K562 (cell line): ENCODE data around the gene TEP1. TPM values are rescaled to one million over a fixed set of nuclear protein-coding genes. Genes with fewer than 3 reads are reported as not detected.

Source experiments
- ARHGAP35 ChIP-seq: fragments of 450-650 bp; IDR thresholded peaks from 2 replicates; pipeline ENCODE4 v1.6.1; 2018; ENCODE audit not compliant: partially characterized antibody
- ETS2 ChIP-seq: IDR thresholded peaks from 2 replicates; pipeline ENCODE4 v1.6.1; 2016; ENCODE audit warnings: borderline replicate concordance, missing genetic modification characterization, mild to moderate bottlenecking, moderate library complexity, missing compliant biosample characterization; ENCODE audit not compliant: poor library complexity, severe bottlenecking
- MBD1 ChIP-seq: fragments of 250-450 bp; sonication (Bioruptor Pico); IDR thresholded peaks from 2 replicates; pipeline ENCODE4 v1.8.0; 2022; ENCODE audit warnings: inconsistent platforms
- POLR2AphosphoS5 ChIP-seq: IDR thresholded peaks from 2 replicates; pipeline ENCODE4 v1.6.1; 2011; ENCODE audit warnings: mild to moderate bottlenecking, low read depth, low read length, moderate library complexity; ENCODE audit not compliant: control insufficient read depth, insufficient read depth
- PURB ChIP-seq: sonication (generic); formaldehyde crosslinking; IDR thresholded peaks from 2 replicates; pipeline ENCODE4 v1.9.0; 2021; ENCODE audit warnings: low read depth, mild to moderate bottlenecking, missing genetic modification reagents
- SPI1 ChIP-seq: IDR thresholded peaks from 2 replicates; pipeline ENCODE4 v1.6.1; 2011; ENCODE audit warnings: low read depth, low read length, control low read depth, borderline replicate concordance
- TAL1 ChIP-seq: fragments of 450-650 bp; IDR thresholded peaks from 2 replicates; pipeline ENCODE4 v1.6.1; 2016; ENCODE audit warnings: mild to moderate bottlenecking
- ZBTB12 ChIP-seq: fragments of 250-450 bp; sonication (Bioruptor Pico); IDR thresholded peaks from 2 replicates; pipeline ENCODE4 v1.4.0; 2020
- ZNF3 ChIP-seq: fragments of 250-450 bp; sonication (Bioruptor Pico); IDR thresholded peaks from 2 replicates; pipeline ENCODE4 v1.5.0; 2021; ENCODE audit warnings: mild to moderate bottlenecking, moderate library complexity
- ZNF586 ChIP-seq: fragments of 450-650 bp; formaldehyde crosslinking; conservative IDR thresholded peaks from 2 replicates; pipeline ENCODE4 v1.4.0; 2020; ENCODE audit warnings: mild to moderate bottlenecking, moderate library complexity
- polyA plus RNA-seq, 8 experiments: library from polyadenylated mRNA; depleted of rRNA in 4 of 8; stranded (reverse) in 5 of 8; unstranded in 3 of 8; fragments of >200 nt; fragmentation: Nextera tagmentation in 2 of 8; fragmentation: Illumina TruSeq in 1 of 8; extraction: Ambion mirVana in 2 of 8; extraction: Trizol in 1 of 8; gene quantifications; 2 replicates each; pipeline versions ENCODE4 v1.2.1 to v1.2.3, GENCODE V29; 2011 to 2014; ENCODE audit warnings: inconsistent platforms in 1 of 8, missing spikeins in 1 of 8
- total RNA-seq, 7 experiments: library from RNA; depleted of rRNA in 6 of 7; stranded (reverse); fragments of >200 nt in 6 of 7; fragmentation: Illumina TruSeq in 2 of 7; extraction: Trizol in 2 of 7; gene quantifications; 2 replicates each; pipeline versions ENCODE4 v1.2.1 to v1.2.3, GENCODE V29; 2011 to 2021; ENCODE audit warnings: low replicate concordance in 1 of 7
- TF ChIP-seq, protein P1 (sequence below): IDR thresholded peaks from 2 replicates; pipeline ENCODE4 v1.6.1; 2014; ENCODE audit warnings: antibody characterized with exemption
- TF ChIP-seq, protein P2 (sequence below): sonication (generic); formaldehyde crosslinking; IDR thresholded peaks from 2 replicates; pipeline ENCODE4 v1.9.0; 2022; ENCODE audit warnings: mild to moderate bottlenecking, missing genetic modification reagents
- TF ChIP-seq, protein P3 (sequence below): sonication (generic); formaldehyde crosslinking; IDR thresholded peaks from 2 replicates; pipeline ENCODE4 v1.8.1; 2023; ENCODE audit warnings: mild to moderate bottlenecking, missing genetic modification reagents
- TF ChIP-seq, protein P4 (sequence below): sonication (generic); formaldehyde crosslinking; IDR thresholded peaks from 2 replicates; pipeline ENCODE4 v1.8.1; 2023; ENCODE audit warnings: mild to moderate bottlenecking, missing genetic modification reagents, moderate library complexity
- TF ChIP-seq, protein P5 (sequence below), 2 experiments: fragments of 450-650 bp in 1 of 2; sonication (generic) in 1 of 2; formaldehyde crosslinking in 1 of 2; IDR thresholded peaks in 1 of 2; conservative IDR thresholded peaks in 1 of 2; 2 replicates each; pipeline versions ENCODE4 v1.6.1 to v1.8.1; 2016 to 2023; ENCODE audit warnings: mild to moderate bottlenecking in 2 of 2, moderate library complexity in 2 of 2, inconsistent platforms in 1 of 2, missing genetic modification reagents in 1 of 2

Gene TEP1
- total and polyA plus RNA-seq, 9 of the 15 experiments (the other 6 are each of a cell fraction or from before 2014, with no cell fraction given), result 1.0 to 12.2 (median 7.1) TPM

- TF ChIP-seq ZBTB12 (peak; percentile 85), POLR2AphosphoS5 (peak; percentile 94), SPI1 (no peak), ZNF3 (no peak), PURB (CRISPR knock-in tag) (no peak), TAL1 (no peak), ARHGAP35 (no peak), MBD1 (CRISPR knock-in tag) (no peak), ZNF586 (CRISPR knock-in tag) (no peak), ETS2 (no peak)
- TF ChIP-seq, protein P1, sequence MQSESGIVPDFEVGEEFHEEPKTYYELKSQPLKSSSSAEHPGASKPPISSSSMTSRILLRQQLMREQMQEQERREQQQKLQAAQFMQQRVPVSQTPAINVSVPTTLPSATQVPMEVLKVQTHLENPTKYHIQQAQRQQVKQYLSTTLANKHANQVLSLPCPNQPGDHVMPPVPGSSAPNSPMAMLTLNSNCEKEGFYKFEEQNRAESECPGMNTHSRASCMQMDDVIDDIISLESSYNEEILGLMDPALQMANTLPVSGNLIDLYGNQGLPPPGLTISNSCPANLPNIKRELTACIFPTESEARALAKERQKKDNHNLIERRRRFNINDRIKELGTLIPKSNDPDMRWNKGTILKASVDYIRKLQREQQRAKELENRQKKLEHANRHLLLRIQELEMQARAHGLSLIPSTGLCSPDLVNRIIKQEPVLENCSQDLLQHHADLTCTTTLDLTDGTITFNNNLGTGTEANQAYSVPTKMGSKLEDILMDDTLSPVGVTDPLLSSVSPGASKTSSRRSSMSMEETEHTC, result 0 out of 2 replicates have a peak, but pooled peaks have one; percentile 35
- TF ChIP-seq, protein P2, sequence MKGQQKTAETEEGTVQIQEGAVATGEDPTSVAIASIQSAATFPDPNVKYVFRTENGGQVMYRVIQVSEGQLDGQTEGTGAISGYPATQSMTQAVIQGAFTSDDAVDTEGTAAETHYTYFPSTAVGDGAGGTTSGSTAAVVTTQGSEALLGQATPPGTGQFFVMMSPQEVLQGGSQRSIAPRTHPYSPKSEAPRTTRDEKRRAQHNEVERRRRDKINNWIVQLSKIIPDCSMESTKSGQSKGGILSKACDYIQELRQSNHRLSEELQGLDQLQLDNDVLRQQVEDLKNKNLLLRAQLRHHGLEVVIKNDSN (CRISPR knock-in tag), result 0 out of 2 replicates have a peak, but pooled peaks have one; percentile 23
- TF ChIP-seq, protein P3, sequence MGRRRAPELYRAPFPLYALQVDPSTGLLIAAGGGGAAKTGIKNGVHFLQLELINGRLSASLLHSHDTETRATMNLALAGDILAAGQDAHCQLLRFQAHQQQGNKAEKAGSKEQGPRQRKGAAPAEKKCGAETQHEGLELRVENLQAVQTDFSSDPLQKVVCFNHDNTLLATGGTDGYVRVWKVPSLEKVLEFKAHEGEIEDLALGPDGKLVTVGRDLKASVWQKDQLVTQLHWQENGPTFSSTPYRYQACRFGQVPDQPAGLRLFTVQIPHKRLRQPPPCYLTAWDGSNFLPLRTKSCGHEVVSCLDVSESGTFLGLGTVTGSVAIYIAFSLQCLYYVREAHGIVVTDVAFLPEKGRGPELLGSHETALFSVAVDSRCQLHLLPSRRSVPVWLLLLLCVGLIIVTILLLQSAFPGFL (CRISPR knock-in tag), result no peak
- TF ChIP-seq, protein P4, sequence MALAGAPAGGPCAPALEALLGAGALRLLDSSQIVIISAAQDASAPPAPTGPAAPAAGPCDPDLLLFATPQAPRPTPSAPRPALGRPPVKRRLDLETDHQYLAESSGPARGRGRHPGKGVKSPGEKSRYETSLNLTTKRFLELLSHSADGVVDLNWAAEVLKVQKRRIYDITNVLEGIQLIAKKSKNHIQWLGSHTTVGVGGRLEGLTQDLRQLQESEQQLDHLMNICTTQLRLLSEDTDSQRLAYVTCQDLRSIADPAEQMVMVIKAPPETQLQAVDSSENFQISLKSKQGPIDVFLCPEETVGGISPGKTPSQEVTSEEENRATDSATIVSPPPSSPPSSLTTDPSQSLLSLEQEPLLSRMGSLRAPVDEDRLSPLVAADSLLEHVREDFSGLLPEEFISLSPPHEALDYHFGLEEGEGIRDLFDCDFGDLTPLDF, result peak; percentile 90
- TF ChIP-seq, protein P5, sequence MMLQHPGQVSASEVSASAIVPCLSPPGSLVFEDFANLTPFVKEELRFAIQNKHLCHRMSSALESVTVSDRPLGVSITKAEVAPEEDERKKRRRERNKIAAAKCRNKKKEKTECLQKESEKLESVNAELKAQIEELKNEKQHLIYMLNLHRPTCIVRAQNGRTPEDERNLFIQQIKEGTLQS (IDR thresholded peaks at IDR 0.05), result peak; percentile 100
- TF ChIP-seq, protein P5 (CRISPR knock-in tag; conservative IDR thresholded peaks at IDR 0.05), result peak; percentile 81
These were observed 70.0 kb downstream of the TEP1 start, which contains the start of gene PARP2 (continued) for GRCh38 chr14:20343092-20343861.
